Caco-2 (cell line): ENCODE results near the gene PLA2G4C. TPM values are rescaled to one million over a fixed set of nuclear protein-coding genes. Genes with fewer than 3 reads are reported as not detected.

Experiments used
- BruUV-seq: library from RNA; stranded (reverse); fragments of 400-500 nt; replicated peaks from 2 replicates; lab custom pipeline; 2021; lab: Mats Ljungman, UMichigan
- CTCF ChIA-PET: fragments of 300-600 bp; sonication (Branson Sonifier 250); formaldehyde crosslinking; loops from one replicate; lab custom pipeline; 2022; ENCODE audit warnings: antibody characterized with exemption; lab: Charles Lee
- POLR2A ChIA-PET: fragments of 300-600 bp; sonication (Branson Sonifier 250); formaldehyde crosslinking; loops from one replicate; lab custom pipeline; 2022; ENCODE audit warnings: antibody characterized with exemption; lab: Charles Lee
- DNase-seq, 2 experiments: peaks; one replicate each; pipeline versions ENCODE4 v3.0.0 to v3.0.0-alpha.2; 2020 to 2022
- H3K27me3 ChIP-seq: replicated peaks from 2 replicates; pipeline ENCODE4 v1.6.0; 2011; ENCODE audit warnings: low read length; ENCODE audit not compliant: control insufficient read depth, insufficient read depth
- H3K36me3 ChIP-seq: 2 replicates; pipeline ENCODE4 v1.5.1; 2011; ENCODE audit warnings: low read length; ENCODE audit not compliant: control insufficient read depth, insufficient read depth
- H3K4me1 ChIP-seq: fragments of 250-450 bp; sonication (Bioruptor Pico); 2 replicates; pipeline ENCODE4 v1.5.1; 2020; ENCODE audit warnings: mild to moderate bottlenecking
- H3K4me3 ChIP-seq: 2 replicates; pipeline ENCODE4 v1.5.1; 2011; ENCODE audit warnings: low read depth, mild to moderate bottlenecking, control low read depth, low read length
- H3K9me3 ChIP-seq: fragments of 250-450 bp; sonication (Bioruptor Pico); 2 replicates; pipeline ENCODE4 v1.5.1; 2020; ENCODE audit warnings: mild to moderate bottlenecking, moderate library complexity
- H3K27ac Mint-ChIP-seq: one replicate; pipeline ENCODE4 v1.8.0; 2022; ENCODE audit warnings: mixed read lengths; ENCODE audit not compliant: unreplicated experiment
- H3K27me3 Mint-ChIP-seq: one replicate; pipeline ENCODE4 v1.8.0; 2022; ENCODE audit warnings: mixed read lengths; ENCODE audit not compliant: insufficient read depth, unreplicated experiment
- H3K36me3 Mint-ChIP-seq: one replicate; pipeline ENCODE4 v1.8.0; 2022; ENCODE audit warnings: mild to moderate bottlenecking, mixed read lengths; ENCODE audit not compliant: insufficient read depth, unreplicated experiment
- H3K4me1 Mint-ChIP-seq: one replicate; pipeline ENCODE4 v1.8.0; 2022; ENCODE audit warnings: low read depth, mixed read lengths; ENCODE audit not compliant: unreplicated experiment
- H3K4me3 Mint-ChIP-seq: one replicate; pipeline ENCODE4 v1.8.0; 2022; ENCODE audit warnings: mild to moderate bottlenecking, moderate library complexity, mixed read lengths; ENCODE audit not compliant: unreplicated experiment
- H3K9me3 Mint-ChIP-seq: one replicate; pipeline ENCODE4 v1.8.0; 2022; ENCODE audit warnings: mixed read lengths; ENCODE audit not compliant: unreplicated experiment
- intact Hi-C: fragments of 100-400 bp; cut with micrococcal nuclease; formaldehyde crosslinking; loops from one replicate; pipeline ENCODE4 v1.10.0; 2022; ENCODE audit not compliant: unreplicated experiment
- total RNA-seq: library from RNA; stranded (reverse); gene quantifications from 2 replicates; pipeline ENCODE4 v1.2.3, GENCODE V29; 2022
- TF ChIP-seq, protein P1 (sequence below), 2 experiments: fragments of 200-600 bp in 1 of 2; IDR thresholded peaks; 1 replicate in 1 of 2; 2 replicates in 1 of 2; pipeline versions ENCODE4 v1.5.1 to v1.8.0; 2011 to 2022; ENCODE audit warnings: antibody characterized with exemption in 1 of 2, control low read depth in 1 of 2, inconsistent platforms in 1 of 2, low read depth in 1 of 2, low read length in 1 of 2, mild to moderate bottlenecking in 1 of 2, moderate library complexity in 1 of 2; ENCODE audit not compliant: insufficient read depth in 1 of 2, severe bottlenecking in 1 of 2, unreplicated experiment in 1 of 2

Gene PLA2G4C
- total RNA-seq, 1 experiment from 2014 or later: 1.5 TPM

- Mint-ChIP-seq H3K27ac (no peak overlapping the region), H3K4me3 (peak overlapping the region; percentile 73), H3K27me3 (no peaks in the 10 kb centered on the region), H3K9me3 (no peaks in the 10 kb centered on the region), H3K4me1 (peaks cover 8% of the 10 kb centered on the region), H3K36me3 (peaks cover 15% of the 10 kb centered on the region)
- Histone ChIP-seq H3K27me3 (no peaks in the 10 kb centered on the region), H3K9me3 (no peaks in the 10 kb centered on the region), H3K36me3 (no peaks in the 10 kb centered on the region), H3K4me1 (peaks cover 7% of the 10 kb centered on the region), H3K4me3 (no peak overlapping the region)
- intact Hi-C loops: no loop called here
- TF ChIP-seq, protein P1, sequence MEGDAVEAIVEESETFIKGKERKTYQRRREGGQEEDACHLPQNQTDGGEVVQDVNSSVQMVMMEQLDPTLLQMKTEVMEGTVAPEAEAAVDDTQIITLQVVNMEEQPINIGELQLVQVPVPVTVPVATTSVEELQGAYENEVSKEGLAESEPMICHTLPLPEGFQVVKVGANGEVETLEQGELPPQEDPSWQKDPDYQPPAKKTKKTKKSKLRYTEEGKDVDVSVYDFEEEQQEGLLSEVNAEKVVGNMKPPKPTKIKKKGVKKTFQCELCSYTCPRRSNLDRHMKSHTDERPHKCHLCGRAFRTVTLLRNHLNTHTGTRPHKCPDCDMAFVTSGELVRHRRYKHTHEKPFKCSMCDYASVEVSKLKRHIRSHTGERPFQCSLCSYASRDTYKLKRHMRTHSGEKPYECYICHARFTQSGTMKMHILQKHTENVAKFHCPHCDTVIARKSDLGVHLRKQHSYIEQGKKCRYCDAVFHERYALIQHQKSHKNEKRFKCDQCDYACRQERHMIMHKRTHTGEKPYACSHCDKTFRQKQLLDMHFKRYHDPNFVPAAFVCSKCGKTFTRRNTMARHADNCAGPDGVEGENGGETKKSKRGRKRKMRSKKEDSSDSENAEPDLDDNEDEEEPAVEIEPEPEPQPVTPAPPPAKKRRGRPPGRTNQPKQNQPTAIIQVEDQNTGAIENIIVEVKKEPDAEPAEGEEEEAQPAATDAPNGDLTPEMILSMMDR (IDR thresholded peaks at IDR 0.05; ENCODE audit: insufficient read depth in 1 of 2, low read depth in 1 of 2, low read length in 1 of 2, severe bottlenecking in 1 of 2, unreplicated experiment in 1 of 2): no peak
- POLR2A ChIA-PET: no interaction called here
- BruUV-seq: no TSS peak
- CTCF ChIA-PET: interaction anchor here (1.2 to 1.6 kb wide), 2 partner anchors 13 to 41 kb away, joined by 3 to 7 read pairs; no protein-coding TSS in a partner anchor
- no peak for DNase-seq
Measured at GRCh38 chr19:48111280-48111679, 663 bp upstream of the PLA2G4C start.

- Mint-ChIP-seq H3K9me3 (no peaks in the 10 kb centered on the region), H3K4me1 (peaks cover 8% of the 10 kb centered on the region), H3K36me3 (peaks cover 15% of the 10 kb centered on the region), H3K27ac (no peak overlapping the region), H3K27me3 (no peaks in the 10 kb centered on the region), H3K4me3 (no peak overlapping the region)
- H3K27me3 ChIP-seq: no peaks in the 10 kb centered on the region
- peaks cover 7% of the 10 kb centered on the region for H3K4me1 ChIP-seq
- no peaks in the 10 kb centered on the region for H3K9me3 ChIP-seq
- H3K4me3 ChIP-seq: no peak overlapping the region
- no peaks in the 10 kb centered on the region for H3K36me3 ChIP-seq
- CTCF ChIA-PET: interaction anchor here (0.6 to 0.8 kb wide), 2 partner anchors 15 to 52 kb away, joined by 3 to 7 read pairs; no protein-coding TSS in a partner anchor
- TSS peak; percentile 47 for BruUV-seq
- intact Hi-C loops: no loop called here
- POLR2A ChIA-PET: no interaction called here
- no peak for DNase-seq
- TF ChIP-seq, protein P1 (IDR thresholded peaks at IDR 0.05; ENCODE audit: insufficient read depth in 1 of 2, low read depth in 1 of 2, low read length in 1 of 2, severe bottlenecking in 1 of 2, unreplicated experiment in 1 of 2): no peak
Measured at GRCh38 chr19:48108997-48109782, 1.4 kb downstream of the PLA2G4C start.

- H3K27me3 Mint-ChIP-seq: no peaks in the 10 kb centered on the region
- BruUV-seq: no TSS peak
- peaks cover 8% of the 10 kb centered on the region for H3K4me1 Mint-ChIP-seq
- DNase-seq: no peak
- TF ChIP-seq, protein P1 (IDR thresholded peaks at IDR 0.05; ENCODE audit: insufficient read depth in 1 of 2, low read depth in 1 of 2, low read length in 1 of 2, severe bottlenecking in 1 of 2, unreplicated experiment in 1 of 2): no peak
- Histone ChIP-seq H3K4me3 (no peak overlapping the region), H3K36me3 (no peaks in the 10 kb centered on the region), H3K27me3 (no peaks in the 10 kb centered on the region; the same call in 1 of the 2 replicates), H3K9me3 (no peaks in the 10 kb centered on the region), H3K4me1 (no peaks in the 10 kb centered on the region)
- ChIA-PET CTCF (no interaction called here), POLR2A (no interaction called here)
- no peaks in the 10 kb centered on the region for H3K36me3 Mint-ChIP-seq
- no peak overlapping the region for H3K4me3 Mint-ChIP-seq
- intact Hi-C loops: no loop called here
- H3K27ac Mint-ChIP-seq: no peak overlapping the region
- no peaks in the 10 kb centered on the region for H3K9me3 Mint-ChIP-seq
Measured at GRCh38 chr19:48103922-48104321, 6.7 kb downstream of the PLA2G4C start.
